Measurements from ENCODE around the gene ALDOC. TPM values are rescaled to one million over a fixed set of nuclear protein-coding genes. Genes with fewer than 3 reads are reported as not detected.
A peak's percentile ranks its signal among the peaks of the same experiment; 100 is the strongest.

ALDOC gene
- total RNA-seq, 1 donor: 17.6 TPM

DNA sequence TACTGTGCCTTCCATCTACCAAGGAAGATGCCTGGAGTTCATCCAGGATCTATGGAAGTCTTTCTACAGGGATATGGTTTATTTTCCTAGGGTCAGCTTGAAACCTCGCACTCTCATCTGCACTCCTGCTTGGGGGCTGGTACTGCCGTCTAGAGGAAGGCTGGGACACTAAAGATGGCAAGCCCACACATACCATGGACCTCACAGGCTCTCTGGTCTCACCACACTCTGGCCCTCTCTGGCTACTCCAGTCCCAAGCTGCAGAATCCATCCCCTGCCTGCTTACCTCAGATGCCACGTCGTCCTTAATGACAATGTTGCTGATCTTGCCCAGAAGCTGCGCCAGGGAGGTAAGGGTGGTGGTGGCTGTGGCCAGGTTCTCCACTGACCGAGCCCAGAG lies 22.1 kb downstream of the ALDOC start:
- TF ChIP-seq, protein P1, sequence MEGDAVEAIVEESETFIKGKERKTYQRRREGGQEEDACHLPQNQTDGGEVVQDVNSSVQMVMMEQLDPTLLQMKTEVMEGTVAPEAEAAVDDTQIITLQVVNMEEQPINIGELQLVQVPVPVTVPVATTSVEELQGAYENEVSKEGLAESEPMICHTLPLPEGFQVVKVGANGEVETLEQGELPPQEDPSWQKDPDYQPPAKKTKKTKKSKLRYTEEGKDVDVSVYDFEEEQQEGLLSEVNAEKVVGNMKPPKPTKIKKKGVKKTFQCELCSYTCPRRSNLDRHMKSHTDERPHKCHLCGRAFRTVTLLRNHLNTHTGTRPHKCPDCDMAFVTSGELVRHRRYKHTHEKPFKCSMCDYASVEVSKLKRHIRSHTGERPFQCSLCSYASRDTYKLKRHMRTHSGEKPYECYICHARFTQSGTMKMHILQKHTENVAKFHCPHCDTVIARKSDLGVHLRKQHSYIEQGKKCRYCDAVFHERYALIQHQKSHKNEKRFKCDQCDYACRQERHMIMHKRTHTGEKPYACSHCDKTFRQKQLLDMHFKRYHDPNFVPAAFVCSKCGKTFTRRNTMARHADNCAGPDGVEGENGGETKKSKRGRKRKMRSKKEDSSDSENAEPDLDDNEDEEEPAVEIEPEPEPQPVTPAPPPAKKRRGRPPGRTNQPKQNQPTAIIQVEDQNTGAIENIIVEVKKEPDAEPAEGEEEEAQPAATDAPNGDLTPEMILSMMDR (IDR thresholded peaks at IDR 0.05; ENCODE audit: insufficient read depth, low read length): peak; percentile 37

DNA sequence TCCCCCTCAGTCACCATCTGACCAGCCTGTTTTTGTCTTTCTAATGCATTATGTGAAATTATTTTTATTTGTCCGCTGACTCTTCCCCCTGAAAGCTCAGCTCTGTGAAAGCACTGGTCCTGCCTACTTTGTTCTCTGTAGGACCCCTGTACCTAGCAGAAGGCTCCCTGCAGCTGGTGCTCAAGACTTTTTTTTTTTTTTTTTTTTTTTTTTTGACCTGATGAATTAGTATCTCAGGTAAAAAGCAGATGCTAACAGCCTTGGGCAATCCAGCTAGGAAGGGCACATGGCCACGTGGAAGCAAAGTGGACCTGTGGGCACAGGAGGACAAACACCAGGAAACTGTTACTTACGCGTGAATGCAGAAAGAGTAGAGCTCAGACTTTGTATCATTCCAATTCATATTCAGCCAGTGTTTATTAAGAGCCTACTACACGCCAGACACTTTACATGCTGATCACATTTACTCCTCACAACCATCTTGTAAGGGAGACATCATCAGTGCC lies 23.6 kb downstream of the ALDOC start:
- H3K4me3 ChIP-seq (ENCODE audit: low read depth, low read length): no peak overlapping the region
- DNase-seq (ENCODE audit: low read depth): no peak
- TF ChIP-seq, protein P1 (IDR thresholded peaks at IDR 0.05; ENCODE audit: insufficient read depth, low read length): no peak

More for the DNA sequence above, 22.1 kb downstream of the ALDOC start:
- peak; percentile 11 for DNase-seq (ENCODE audit: low read depth)
- H3K4me3 ChIP-seq (ENCODE audit: low read depth, low read length): no peak overlapping the region

DNA sequence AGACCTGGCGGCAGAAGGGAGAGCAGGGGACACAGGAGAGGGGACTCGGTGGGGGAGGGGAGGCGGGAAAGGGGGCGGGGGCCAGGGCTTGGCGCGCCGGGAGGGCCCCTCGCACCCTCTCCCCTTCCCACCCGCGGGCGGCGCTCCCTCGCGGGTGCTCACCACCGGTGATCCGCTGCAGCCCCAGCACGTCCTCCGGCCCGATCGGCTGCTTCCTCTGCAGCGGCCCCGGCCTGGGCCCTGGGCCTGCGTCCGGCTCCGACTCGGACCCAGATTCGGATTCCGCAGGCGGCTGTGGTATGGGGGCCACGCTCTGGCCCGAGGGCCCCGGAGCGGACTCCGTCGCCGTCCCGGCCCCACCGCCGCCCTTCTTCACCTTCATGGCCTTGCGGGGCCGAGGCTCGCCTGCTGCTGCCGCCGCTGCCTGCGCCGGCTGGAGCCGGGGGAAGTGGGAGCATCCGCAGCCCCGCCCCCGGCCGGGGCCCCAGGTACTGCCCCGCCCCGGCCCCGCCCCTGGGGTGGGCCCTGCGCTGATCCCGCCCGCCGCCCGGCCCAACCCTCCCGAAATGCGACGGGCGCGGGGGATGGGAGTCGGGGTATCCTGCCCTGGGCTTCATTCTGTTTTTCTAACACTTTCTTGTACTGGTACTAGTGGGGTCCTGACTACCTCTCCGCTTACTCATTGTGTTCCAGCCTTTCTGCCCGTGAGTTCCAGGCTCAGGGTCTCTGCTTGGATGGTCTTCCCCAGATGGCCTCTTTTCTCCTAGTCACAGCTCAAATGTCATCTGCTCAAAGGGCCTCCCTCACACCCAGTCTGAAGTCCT lies 24.3 kb downstream of the ALDOC start, which contains the start of gene UNC119:
UNC119 (minus strand) TSS at position 449 of the 824 bp plus-strand sequence; CDS start at position 382, 67 bp downstream.
- TF ChIP-seq, protein P1 (IDR thresholded peaks at IDR 0.05; ENCODE audit: insufficient read depth, low read length): no peak
- peak; percentile 47 for DNase-seq (ENCODE audit: low read depth)
- H3K4me3 ChIP-seq (ENCODE audit: low read depth, low read length): peak within 1 kb of the TSS; percentile 78

DNA sequence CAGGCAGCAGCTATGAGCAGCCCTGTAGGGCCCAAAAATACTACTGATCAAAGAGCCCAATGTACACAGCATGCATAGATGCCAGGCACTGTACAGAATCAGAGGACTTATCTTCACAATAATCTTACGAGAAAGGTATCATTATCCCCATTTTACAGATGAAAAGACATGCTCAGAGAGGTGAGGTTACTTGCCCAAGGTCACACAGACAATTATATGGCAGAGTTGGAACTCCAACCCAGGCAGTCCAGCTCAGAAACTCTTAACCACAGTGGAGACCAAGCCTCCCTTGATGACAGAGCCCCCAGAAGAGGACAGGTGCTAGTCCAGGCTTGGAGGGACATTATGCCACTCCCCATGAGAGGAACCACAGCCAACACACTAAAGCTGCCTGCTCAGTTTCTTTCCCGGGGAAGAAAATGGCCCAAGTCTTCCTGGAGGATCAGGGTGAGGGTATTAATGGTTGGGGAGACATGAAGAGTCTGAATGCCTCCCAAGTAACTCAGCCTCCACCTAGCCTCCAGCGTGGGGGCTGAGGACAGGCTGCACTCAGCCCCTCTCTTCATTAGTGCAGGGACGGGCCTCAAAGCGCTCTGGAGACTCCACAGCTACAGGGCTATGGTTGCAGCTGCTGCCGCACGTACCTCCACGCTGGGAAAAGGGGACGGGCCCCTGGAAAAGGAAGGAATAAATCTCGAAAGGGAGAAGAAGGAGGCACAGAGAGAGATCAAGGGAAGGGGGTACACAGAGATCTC lies 25.1 kb downstream of the ALDOC start:
- peak overlapping the region; percentile 78 for H3K4me3 ChIP-seq (ENCODE audit: low read depth, low read length)
- DNase-seq (ENCODE audit: low read depth): peak; percentile 27
- TF ChIP-seq, protein P1 (IDR thresholded peaks at IDR 0.05; ENCODE audit: insufficient read depth, low read length): no peak

DNA sequence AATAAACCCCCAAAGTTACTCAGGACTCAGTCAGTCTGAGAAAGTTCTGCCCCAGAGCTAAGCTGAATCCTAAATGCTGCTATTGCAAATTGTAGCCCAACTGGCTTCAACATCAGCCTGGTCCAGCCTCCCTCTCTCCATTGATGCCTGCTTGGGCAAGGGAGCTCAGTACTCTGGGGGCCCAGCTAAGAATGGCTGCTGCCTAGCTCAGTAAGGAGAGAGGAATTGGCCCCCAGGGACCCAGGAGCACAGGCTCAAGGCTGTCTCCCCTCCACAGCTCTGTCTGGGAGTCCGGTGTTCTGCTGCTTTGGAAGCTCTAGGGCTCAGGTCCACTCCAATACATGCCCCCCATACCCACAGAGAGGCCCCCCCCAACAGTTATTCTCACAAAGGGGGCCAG lies 25.8 kb downstream of the ALDOC start:
- H3K4me3 ChIP-seq (ENCODE audit: low read depth, low read length): no peak overlapping the region
- TF ChIP-seq, protein P1 (IDR thresholded peaks at IDR 0.05; ENCODE audit: insufficient read depth, low read length): no peak
- no peak for DNase-seq (ENCODE audit: low read depth)

DNA sequence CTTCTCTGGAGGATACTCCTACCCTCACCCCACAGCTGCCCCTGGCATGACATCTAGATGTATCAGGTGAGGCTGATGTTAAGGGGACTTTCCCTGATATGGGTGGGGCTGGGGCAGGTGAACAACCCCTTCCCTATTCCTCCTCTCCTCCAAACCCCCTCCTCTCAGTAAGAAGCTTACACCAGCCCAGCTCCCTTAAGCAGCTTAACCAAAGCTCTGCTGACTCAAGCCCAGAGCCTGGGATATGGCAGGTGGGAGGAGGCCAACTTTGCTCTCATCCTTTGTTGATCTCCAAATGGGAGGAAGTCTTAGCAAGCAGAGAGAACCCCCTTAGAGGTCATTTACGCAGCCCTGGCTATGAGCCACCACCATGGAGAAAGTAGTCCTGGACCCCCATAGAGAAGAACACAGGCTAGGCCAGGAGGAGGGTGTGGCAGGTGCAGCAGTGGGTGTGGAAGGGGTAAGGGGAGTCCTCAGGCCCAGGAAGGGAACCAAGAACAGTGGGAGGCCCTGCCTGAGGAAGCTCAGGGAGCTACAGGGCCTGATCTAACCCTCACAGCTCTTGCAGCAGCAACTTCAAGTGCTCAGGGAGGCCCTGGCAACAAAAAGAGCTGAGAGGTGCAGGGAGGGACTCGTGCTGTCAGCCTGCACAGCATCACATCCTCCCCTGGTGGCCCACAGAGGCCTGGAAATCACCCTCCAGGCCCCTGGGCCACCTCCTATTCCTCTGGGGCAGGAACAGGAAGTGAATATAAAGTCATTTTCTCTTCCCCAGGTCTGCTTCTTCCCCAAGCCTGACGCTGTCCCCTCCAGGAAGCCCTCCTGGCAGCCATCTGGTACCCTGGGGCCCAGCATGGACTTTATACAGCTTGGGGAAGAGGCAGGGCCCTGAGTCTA lies 27.2 kb downstream of the ALDOC start:
- no peak overlapping the region for H3K4me3 ChIP-seq (ENCODE audit: low read depth, low read length)
- TF ChIP-seq, protein P1 (IDR thresholded peaks at IDR 0.05; ENCODE audit: insufficient read depth, low read length): no peak
- DNase-seq (ENCODE audit: low read depth): no peak
